Smooth muscle cell (in vitro differentiated cells): ENCODE results near the gene CBFA2T2. TPM values are rescaled to one million over a fixed set of nuclear protein-coding genes. Genes with fewer than 3 reads are reported as not detected.

Experiments
- DNase-seq: peaks from one replicate; lab custom pipeline; 2025; ENCODE audit not compliant: unreplicated experiment; lab: John Stamatoyannopoulos, UW
- H2AFZ ChIP-seq: fragments of 200-600 bp; sonication (generic); 2 replicates; pipeline ENCODE4 v1.6.0; 2016; ENCODE audit warnings: antibody characterized with exemption, low read depth, mild to moderate bottlenecking
- H3F3A ChIP-seq: fragments of 200-600 bp; sonication (generic); 2 replicates; pipeline ENCODE4 v1.6.0; 2017; ENCODE audit warnings: antibody characterized with exemption, low read depth
- H3K27ac ChIP-seq: fragments of 200-600 bp; sonication (generic); 2 replicates; pipeline ENCODE4 v1.5.1; 2016; ENCODE audit warnings: low read depth, mild to moderate bottlenecking
- H3K27me3 ChIP-seq: fragments of 200-600 bp; sonication (generic); 2 replicates; pipeline ENCODE4 v1.6.1; 2016; ENCODE audit warnings: low read depth, mild to moderate bottlenecking
- H3K36me3 ChIP-seq: fragments of 200-600 bp; sonication (generic); 2 replicates; pipeline ENCODE4 v1.5.1; 2016; ENCODE audit warnings: low read depth
- H3K4me1 ChIP-seq: fragments of 200-600 bp; sonication (generic); 2 replicates; pipeline ENCODE4 v1.5.1; 2016; ENCODE audit warnings: low read depth
- H3K4me2 ChIP-seq: fragments of 200-600 bp; sonication (generic); 2 replicates; pipeline ENCODE4 v1.6.0; 2016; ENCODE audit warnings: mild to moderate bottlenecking
- H3K4me3 ChIP-seq: fragments of 200-600 bp; sonication (generic); 2 replicates; pipeline ENCODE4 v1.5.1; 2016; ENCODE audit warnings: mild to moderate bottlenecking
- H3K79me2 ChIP-seq: fragments of 200-600 bp; sonication (generic); 2 replicates; pipeline ENCODE4 v1.6.0; 2016; ENCODE audit warnings: low read depth, mild to moderate bottlenecking
- H3K9ac ChIP-seq: fragments of 200-600 bp; sonication (generic); 2 replicates; pipeline ENCODE4 v1.6.0; 2016; ENCODE audit warnings: low read depth
- H3K9me3 ChIP-seq: fragments of 200-600 bp; sonication (generic); replicated peaks from 2 replicates; pipeline ENCODE4 v1.5.1; 2016; ENCODE audit warnings: low read depth
- H4K20me1 ChIP-seq: fragments of 200-600 bp; sonication (generic); 2 replicates; pipeline ENCODE4 v1.6.0; 2016; ENCODE audit warnings: low read depth
- CTCF ChIP-seq: fragments of 200-600 bp; sonication (generic); IDR thresholded peaks from 2 replicates; pipeline ENCODE4 v1.5.1; 2017; ENCODE audit warnings: borderline replicate concordance, mild to moderate bottlenecking, antibody characterized with exemption; ENCODE audit not compliant: insufficient read depth, poor library complexity, severe bottlenecking
- WGBS: methylation state at CpG from one replicate; pipeline ENCODE4 v1.1.7; 2016; ENCODE audit warnings: low lambda C conversion rate; 5-methylcytosine and 5-hydroxymethylcytosine counted together
- polyA plus RNA-seq: library from polyadenylated mRNA; unstranded; fragments of >200 nt; fragmentation: Nextera tagmentation; extraction: Ambion mirVana; gene quantifications from 2 replicates; pipeline ENCODE4 v1.2.1, GENCODE V29; 2016
- total RNA-seq: library from RNA; depleted of rRNA; stranded (reverse); fragments of >200 nt; gene quantifications from 2 replicates; pipeline ENCODE4 v1.2.3, GENCODE V29; 2014

CBFA2T2 gene
- total and polyA plus RNA-seq, 2 experiments from 2014 or later, result 18.2 to 41.6 TPM

DNA sequence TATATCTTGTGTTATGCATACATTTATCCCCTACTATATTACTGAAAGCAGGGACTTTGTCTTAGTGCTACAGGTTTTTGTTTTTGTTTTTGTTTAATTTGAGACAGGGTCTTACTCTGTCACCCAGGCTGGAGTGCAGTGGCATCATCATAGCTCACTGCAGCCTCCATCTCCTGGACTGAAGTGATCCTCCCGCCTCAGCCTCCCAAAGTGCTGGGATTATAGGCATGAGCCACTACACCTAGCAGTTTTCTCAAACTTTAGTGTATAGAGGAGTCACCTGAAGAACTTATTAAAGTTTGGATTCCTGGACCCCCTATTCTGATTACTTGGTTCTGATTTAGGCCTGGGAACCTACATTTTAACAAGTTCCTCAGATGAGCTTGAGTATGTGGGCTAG, 51.9 kb downstream of the CBFA2T2 start:
- 100% methylated on average over 1 of the region's 1 CpG for WGBS
- Histone ChIP-seq H3K27ac (peak overlapping the region; percentile 7), H3K9me3 (no peaks in the 10 kb centered on the region), H3K4me1 (peaks cover 6% of the 10 kb centered on the region), H3K4me3 (no peak overlapping the region), H3K9ac (no peak overlapping the region), H3K79me2 (peaks cover 83% of the 10 kb centered on the region), H3K4me2 (no peak overlapping the region), H3F3A (peaks cover 13% of the 10 kb centered on the region), H2AFZ (no peak overlapping the region), H4K20me1 (peaks cover 77% of the 10 kb centered on the region), H3K27me3 (no peaks in the 10 kb centered on the region), H3K36me3 (no peaks in the 10 kb centered on the region)
- DNase-seq, result no peak
- TF ChIP-seq CTCF, result no peak

GRCh38 chr20:33545763-33546162, 55.9 kb downstream of the CBFA2T2 start:
- Histone ChIP-seq H3K27me3 (no peaks in the 10 kb centered on the region), H3K27ac (no peak overlapping the region), H3K9ac (no peak overlapping the region), H3K9me3 (no peaks in the 10 kb centered on the region), H3K79me2 (peaks cover 90% of the 10 kb centered on the region), H3K4me1 (no peaks in the 10 kb centered on the region), H3K4me3 (no peak overlapping the region), H2AFZ (no peak overlapping the region), H3K4me2 (no peak overlapping the region), H3F3A (peaks cover 2% of the 10 kb centered on the region), H4K20me1 (peaks cover 82% of the 10 kb centered on the region), H3K36me3 (no peaks in the 10 kb centered on the region)
- DNase-seq, result no peak
- no peak for TF ChIP-seq CTCF

GRCh38 chr20:33549229-33549999, 59.5 kb downstream of the CBFA2T2 start:
- H3K36me3 ChIP-seq, result no peaks in the 10 kb centered on the region
- peaks cover 57% of the 10 kb centered on the region for H4K20me1 ChIP-seq
- DNase-seq, result no peak
- no peak overlapping the region for H3K4me3 ChIP-seq
- TF ChIP-seq CTCF, result no peak
- 97% methylated on average over 2 of the region's 2 CpGs for WGBS
- H3K9ac ChIP-seq, result no peak overlapping the region
- H3F3A ChIP-seq, result peaks cover 24% of the 10 kb centered on the region
- peaks cover 73% of the 10 kb centered on the region for H3K79me2 ChIP-seq
- H2AFZ ChIP-seq, result no peak overlapping the region
- no peak overlapping the region for H3K27ac ChIP-seq
- H3K27me3 ChIP-seq, result no peaks in the 10 kb centered on the region
- H3K9me3 ChIP-seq, result no peaks in the 10 kb centered on the region
- H3K4me1 ChIP-seq, result peaks cover 11% of the 10 kb centered on the region
- H3K4me2 ChIP-seq, result no peak overlapping the region

DNA sequence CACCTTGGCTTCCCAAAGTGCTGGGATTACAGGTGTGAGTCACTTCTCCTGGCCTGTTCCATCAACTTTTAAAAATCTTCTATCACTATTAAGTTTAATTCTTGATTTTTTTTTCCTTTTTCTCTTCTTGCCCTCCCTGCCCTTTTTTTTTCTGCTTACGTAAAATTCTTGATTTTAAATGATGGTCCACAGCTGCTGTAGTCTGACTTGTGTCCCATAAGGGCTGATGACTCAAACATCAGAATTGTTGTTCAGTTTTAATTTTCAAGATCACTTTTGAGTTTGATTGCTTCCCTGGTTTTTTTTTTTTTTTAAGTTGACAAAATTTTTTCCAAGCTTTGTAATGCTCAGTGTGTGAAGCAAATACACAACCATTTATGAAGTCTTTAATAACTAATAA, 61.9 kb downstream of the CBFA2T2 start:
- Histone ChIP-seq H3K9me3 (no peaks in the 10 kb centered on the region), H3K79me2 (peaks cover 61% of the 10 kb centered on the region), H2AFZ (no peak overlapping the region), H3K4me3 (no peak overlapping the region), H3F3A (peaks cover 34% of the 10 kb centered on the region), H3K27ac (peak overlapping the region; percentile 5), H3K36me3 (no peaks in the 10 kb centered on the region), H3K9ac (no peak overlapping the region), H3K27me3 (no peaks in the 10 kb centered on the region), H3K4me1 (peaks cover 21% of the 10 kb centered on the region), H4K20me1 (peaks cover 37% of the 10 kb centered on the region), H3K4me2 (no peak overlapping the region)
- no peak for DNase-seq
- no peak for TF ChIP-seq CTCF
- 62% methylated on average over 1 of the region's 1 CpG for WGBS
